Measurements from ENCODE around the gene CKMT2. TPM values are rescaled to one million over a fixed set of nuclear protein-coding genes. Genes with fewer than 3 reads are reported as not detected.
"Not testable (repeated sequence)": the region's sequence is repeated elsewhere in the genome, so short reads cannot be mapped to it uniquely, and the experiment has no call there.

The CKMT2 gene
- total and polyA plus RNA-seq, 9 donors, result 37.0 to 91.3 (median 62.5) TPM

- H3K27ac ChIP-seq (ENCODE audit: low read length); H3K27me3 ChIP-seq (ENCODE audit: control insufficient read depth, insufficient read depth, low read length); DNase-seq; H3K9me3 ChIP-seq (replicated peaks; ENCODE audit: control insufficient read depth, low read depth, low read length); H3K36me3 ChIP-seq (ENCODE audit: control insufficient read depth, insufficient read depth, low read length); H3K4me3 ChIP-seq (ENCODE audit: low read length); H3K4me1 ChIP-seq (ENCODE audit: control insufficient read depth, insufficient read depth, low read length): not testable (repeated sequence)
- 93% methylated on average over 2 of the region's 5 CpGs for WGBS (ENCODE audit: insufficient coverage)
These were observed 60.9 kb downstream of the CKMT2 start for GRCh38 chr5:81294021-81294420.

DNA sequence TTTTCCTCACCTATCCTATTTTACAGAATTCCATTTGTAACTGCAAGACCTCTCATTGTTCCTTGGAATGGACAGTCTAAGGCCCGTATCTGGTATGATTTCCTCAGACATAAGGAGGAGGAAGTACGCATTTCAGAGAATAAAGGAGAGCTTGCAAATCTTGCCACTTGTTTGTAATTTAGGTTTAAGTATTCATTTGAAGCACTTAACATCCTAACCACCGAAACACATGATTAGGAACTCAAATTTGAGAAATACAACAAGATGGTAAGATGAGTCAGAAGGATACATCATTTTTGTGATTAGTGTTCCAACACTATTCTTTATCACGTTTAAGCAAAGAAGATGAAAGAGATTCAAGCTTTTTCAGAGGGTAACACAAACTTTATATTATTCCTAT lies 64.4 kb downstream of the CKMT2 start:
- H3K4me1 ChIP-seq (ENCODE audit: control insufficient read depth, insufficient read depth, low read length), result peaks cover 15% of the 10 kb centered on the region
- peaks cover under 1% of the 10 kb centered on the region for H3K9me3 ChIP-seq (replicated peaks; ENCODE audit: control insufficient read depth, low read depth, low read length)
- no peak overlapping the region for H3K27ac ChIP-seq (ENCODE audit: low read length)
- no peak for DNase-seq
- no peaks in the 10 kb centered on the region for H3K36me3 ChIP-seq (ENCODE audit: control insufficient read depth, insufficient read depth, low read length)
- no CpG with 5 or more reads among the region's 4 CpGs for WGBS (ENCODE audit: insufficient coverage)
- H3K4me3 ChIP-seq (ENCODE audit: low read length), result no peak overlapping the region
- H3K27me3 ChIP-seq (ENCODE audit: control insufficient read depth, insufficient read depth, low read length), result no peaks in the 10 kb centered on the region

DNA sequence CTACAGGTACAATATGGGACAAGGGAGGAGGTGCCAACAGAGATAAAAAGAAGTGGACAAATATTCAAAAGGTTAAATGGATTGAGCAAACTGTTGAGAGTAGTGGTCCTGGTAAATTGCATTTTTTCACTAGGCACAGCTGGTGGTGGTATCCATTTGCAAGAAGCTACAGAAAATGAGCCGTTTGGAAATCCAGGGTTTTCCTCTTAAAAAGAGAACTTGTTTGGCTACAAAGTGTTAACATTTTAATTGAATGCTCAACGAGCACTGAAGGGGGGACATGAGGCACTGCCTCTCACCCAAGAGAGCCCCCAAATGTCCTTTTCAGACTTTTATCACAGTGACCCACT lies 67.8 kb downstream of the CKMT2 start:
- Histone ChIP-seq H3K27ac (ENCODE audit: low read length) (peak overlapping the region; percentile 97), H3K4me3 (ENCODE audit: low read length) (peak overlapping the region; percentile 71), H3K27me3 (ENCODE audit: control insufficient read depth, insufficient read depth, low read length) (no peaks in the 10 kb centered on the region), H3K4me1 (ENCODE audit: control insufficient read depth, insufficient read depth, low read length) (peaks cover 17% of the 10 kb centered on the region), H3K36me3 (ENCODE audit: control insufficient read depth, insufficient read depth, low read length) (peaks cover 13% of the 10 kb centered on the region), H3K9me3 (replicated peaks; ENCODE audit: control insufficient read depth, low read depth, low read length) (no peaks in the 10 kb centered on the region)
- WGBS (ENCODE audit: insufficient coverage), result 0% methylated on average over 1 of the region's 2 CpGs
- DNase-seq, result no peak

GRCh38 chr5:81301271-81302015 lies 68.3 kb downstream of the CKMT2 start, which contains the start of gene ZCCHC9:
TSS of gene ZCCHC9 (plus strand) at chr5:81301587. CDS start at chr5:81304758, 3,171 bp downstream.
- DNase-seq, result peak; percentile 98
- peaks cover 17% of the 10 kb centered on the region for H3K4me1 ChIP-seq (ENCODE audit: control insufficient read depth, insufficient read depth, low read length)
- no peaks in the 10 kb centered on the region for H3K9me3 ChIP-seq (replicated peaks; ENCODE audit: control insufficient read depth, low read depth, low read length)
- peak within 1 kb of the TSS; percentile 71 for H3K4me3 ChIP-seq (ENCODE audit: low read length)
- WGBS (ENCODE audit: insufficient coverage), result 0% methylated on average over 44 of the region's 54 CpGs
- peak within 1 kb of the TSS; percentile 97 for H3K27ac ChIP-seq (ENCODE audit: low read length)
- H3K36me3 ChIP-seq (ENCODE audit: control insufficient read depth, insufficient read depth, low read length), result peaks cover 13% of the 10 kb centered on the region
- no peaks in the 10 kb centered on the region for H3K27me3 ChIP-seq (ENCODE audit: control insufficient read depth, insufficient read depth, low read length)

DNA sequence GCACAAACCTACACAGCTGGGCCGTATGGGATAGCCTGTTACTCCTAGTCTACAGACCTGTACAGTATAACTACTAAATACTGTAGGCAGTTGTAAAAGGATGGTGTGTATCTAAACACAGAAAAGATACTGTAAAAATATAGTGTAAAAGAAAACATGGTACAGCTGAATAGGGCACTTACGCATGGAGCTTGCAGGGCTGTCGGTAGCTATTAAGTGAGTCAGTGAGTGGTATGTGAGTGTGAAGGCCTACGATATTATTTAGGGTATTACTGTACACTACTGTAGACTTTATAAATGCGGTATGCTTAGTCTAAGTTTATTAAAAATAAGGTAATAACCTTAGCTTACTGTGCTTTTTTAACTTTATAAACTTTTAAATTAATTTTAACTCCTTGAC lies 69.5 kb downstream of the CKMT2 start:
- WGBS (ENCODE audit: insufficient coverage), result 100% methylated on average over 1 of the region's 5 CpGs
- Histone ChIP-seq H3K27ac (ENCODE audit: low read length) (no peak overlapping the region), H3K4me3 (ENCODE audit: low read length) (peak overlapping the region; percentile 71), H3K27me3 (ENCODE audit: control insufficient read depth, insufficient read depth, low read length) (no peaks in the 10 kb centered on the region), H3K9me3 (replicated peaks; ENCODE audit: control insufficient read depth, low read depth, low read length) (no peaks in the 10 kb centered on the region), H3K36me3 (ENCODE audit: control insufficient read depth, insufficient read depth, low read length) (peaks cover 13% of the 10 kb centered on the region), H3K4me1 (ENCODE audit: control insufficient read depth, insufficient read depth, low read length) (peaks cover 17% of the 10 kb centered on the region)
- no peak for DNase-seq

DNA sequence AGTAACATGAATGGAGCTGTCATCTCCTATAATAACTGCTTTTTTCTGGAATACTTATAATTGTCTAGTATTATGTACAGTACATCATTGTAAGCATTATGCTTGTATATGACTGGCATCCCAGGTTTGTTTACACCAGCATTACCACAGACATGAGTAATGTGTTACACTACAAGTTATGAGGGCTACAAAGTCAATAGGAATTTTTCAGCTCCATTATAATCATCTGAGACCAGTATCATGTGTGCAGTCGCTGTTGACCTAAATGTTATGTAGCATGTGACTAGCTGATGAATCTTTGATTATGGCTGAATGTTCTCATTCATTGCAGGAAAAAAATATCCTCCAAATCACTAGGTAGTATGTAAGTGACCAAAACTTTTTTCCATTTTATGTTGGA lies 70.4 kb downstream of the CKMT2 start:
- Histone ChIP-seq H3K4me1 (ENCODE audit: control insufficient read depth, insufficient read depth, low read length) (peaks cover 17% of the 10 kb centered on the region), H3K27ac (ENCODE audit: low read length) (no peak overlapping the region), H3K4me3 (ENCODE audit: low read length) (no peak overlapping the region), H3K36me3 (ENCODE audit: control insufficient read depth, insufficient read depth, low read length) (peaks cover 15% of the 10 kb centered on the region), H3K9me3 (replicated peaks; ENCODE audit: control insufficient read depth, low read depth, low read length) (no peaks in the 10 kb centered on the region), H3K27me3 (ENCODE audit: control insufficient read depth, insufficient read depth, low read length) (no peaks in the 10 kb centered on the region)
- no CpG with 5 or more reads among the region's 1 CpG for WGBS (ENCODE audit: insufficient coverage)
- DNase-seq, result no peak

DNA sequence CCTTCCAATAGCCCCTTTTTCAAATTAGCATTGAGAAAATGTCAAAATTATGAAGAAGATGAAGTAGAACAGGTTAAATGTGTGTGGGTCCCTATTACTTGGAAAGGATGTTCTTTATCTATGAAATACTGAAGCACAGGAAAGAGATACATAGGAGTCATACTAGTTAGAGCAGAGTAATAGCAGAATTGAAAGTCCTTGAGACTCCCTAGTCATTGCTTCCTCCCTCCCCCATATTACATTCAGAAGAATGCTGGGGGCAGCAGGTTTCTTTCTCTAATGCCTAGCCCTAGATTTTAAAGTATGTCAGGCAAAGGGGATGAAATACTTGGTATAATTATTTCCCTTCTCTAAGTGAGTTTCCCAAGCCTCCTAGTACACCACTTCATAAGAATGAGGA lies 72.7 kb downstream of the CKMT2 start:
- Histone ChIP-seq H3K36me3 (ENCODE audit: control insufficient read depth, insufficient read depth, low read length) (peaks cover 22% of the 10 kb centered on the region), H3K9me3 (replicated peaks; ENCODE audit: control insufficient read depth, low read depth, low read length) (no peaks in the 10 kb centered on the region), H3K27ac (ENCODE audit: low read length) (no peak overlapping the region), H3K27me3 (ENCODE audit: control insufficient read depth, insufficient read depth, low read length) (no peaks in the 10 kb centered on the region), H3K4me1 (ENCODE audit: control insufficient read depth, insufficient read depth, low read length) (peaks cover 7% of the 10 kb centered on the region), H3K4me3 (ENCODE audit: low read length) (no peak overlapping the region)
- no peak for DNase-seq

- H3K27ac ChIP-seq (ENCODE audit: low read length), result no peak overlapping the region
- no peaks in the 10 kb centered on the region for H3K4me1 ChIP-seq (ENCODE audit: control insufficient read depth, insufficient read depth, low read length)
- no peak overlapping the region for H3K4me3 ChIP-seq (ENCODE audit: low read length)
- no CpG with 5 or more reads among the region's 2 CpGs for WGBS (ENCODE audit: insufficient coverage)
- H3K9me3 ChIP-seq (replicated peaks; ENCODE audit: control insufficient read depth, low read depth, low read length), result no peaks in the 10 kb centered on the region
- H3K27me3 ChIP-seq (ENCODE audit: control insufficient read depth, insufficient read depth, low read length), result no peaks in the 10 kb centered on the region
- H3K36me3 ChIP-seq (ENCODE audit: control insufficient read depth, insufficient read depth, low read length), result peaks cover 36% of the 10 kb centered on the region
- no peak for DNase-seq
These were observed 75.7 kb downstream of the CKMT2 start for GRCh38 chr5:81308836-81309235.

DNA sequence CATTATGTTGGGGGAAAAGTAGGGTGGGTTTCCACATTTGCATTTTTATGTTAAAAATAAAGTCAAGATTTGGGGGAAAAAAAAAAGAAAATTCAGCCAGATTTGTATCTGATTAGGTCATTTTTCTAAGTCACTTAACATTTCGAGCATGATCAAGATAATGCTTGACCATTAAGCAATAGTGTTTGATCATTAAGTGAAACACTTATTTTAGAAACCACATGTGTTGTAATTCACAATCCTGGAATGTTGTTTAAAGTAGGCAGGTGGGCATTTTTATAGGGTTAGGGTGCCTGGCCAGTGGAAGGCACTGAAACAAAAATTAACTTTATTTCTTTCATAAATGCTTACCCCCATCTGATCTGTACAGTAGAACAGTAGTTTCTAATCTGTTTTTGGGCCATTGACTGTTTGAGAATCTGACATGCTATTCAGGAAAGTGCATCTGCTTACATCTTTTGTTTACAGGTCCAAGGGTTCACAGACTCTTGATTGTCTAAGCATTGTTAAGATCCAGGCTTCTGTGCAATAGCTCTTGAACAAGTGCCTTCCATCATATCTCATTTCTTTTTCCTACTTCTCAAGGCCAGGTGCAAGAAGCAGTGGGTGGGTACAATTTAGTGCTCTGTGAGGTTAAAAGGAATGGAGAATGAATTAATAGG lies 77.4 kb downstream of the CKMT2 start:
- H3K36me3 ChIP-seq (ENCODE audit: control insufficient read depth, insufficient read depth, low read length), result peaks cover 31% of the 10 kb centered on the region
- DNase-seq, result no peak
- H3K4me1 ChIP-seq (ENCODE audit: control insufficient read depth, insufficient read depth, low read length), result no peaks in the 10 kb centered on the region
- no CpG with 5 or more reads among the region's 1 CpG for WGBS (ENCODE audit: insufficient coverage)
- H3K27me3 ChIP-seq (ENCODE audit: control insufficient read depth, insufficient read depth, low read length), result no peaks in the 10 kb centered on the region
- H3K4me3 ChIP-seq (ENCODE audit: low read length), result no peak overlapping the region
- no peaks in the 10 kb centered on the region for H3K9me3 ChIP-seq (replicated peaks; ENCODE audit: control insufficient read depth, low read depth, low read length)
- no peak overlapping the region for H3K27ac ChIP-seq (ENCODE audit: low read length)

DNA sequence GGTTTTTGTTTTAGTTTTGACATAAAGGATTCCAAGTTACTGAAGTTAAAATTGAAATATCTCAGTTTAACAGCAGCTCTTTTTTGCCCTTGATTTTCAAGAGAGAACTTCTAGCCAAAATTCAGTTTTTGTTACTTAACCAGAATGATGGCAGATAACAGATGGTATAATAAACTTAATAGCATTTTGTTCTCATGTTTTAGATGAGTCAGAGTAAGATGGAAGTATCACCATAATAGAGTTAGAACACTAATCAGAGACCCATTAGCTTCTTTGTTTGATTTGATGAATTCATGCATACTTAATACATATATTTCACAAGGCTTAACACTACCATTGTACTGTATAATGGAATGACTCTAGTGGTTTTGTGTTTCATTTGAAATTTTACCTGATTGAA lies 80.2 kb downstream of the CKMT2 start:
- no peak overlapping the region for H3K4me3 ChIP-seq (ENCODE audit: low read length)
- H3K9me3 ChIP-seq (replicated peaks; ENCODE audit: control insufficient read depth, low read depth, low read length), result no peaks in the 10 kb centered on the region
- no peaks in the 10 kb centered on the region for H3K4me1 ChIP-seq (ENCODE audit: control insufficient read depth, insufficient read depth, low read length)
- DNase-seq, result no peak
- H3K27me3 ChIP-seq (ENCODE audit: control insufficient read depth, insufficient read depth, low read length), result no peaks in the 10 kb centered on the region
- H3K27ac ChIP-seq (ENCODE audit: low read length), result no peak overlapping the region
- peaks cover 28% of the 10 kb centered on the region for H3K36me3 ChIP-seq (ENCODE audit: control insufficient read depth, insufficient read depth, low read length)
